HL-60 (cell line): ENCODE measurements around the gene KLHL13.

ENCODE experiments used
- DNase-seq, 2 experiments: peaks; one replicate each; pipeline ENCODE4 v3.0.0-alpha.2; 2010 to 2020; ENCODE audit warnings: low read depth in 1 of 2, low spot score in 1 of 2
- H3K27ac ChIP-seq: fragments of 250-450 bp; sonication (Bioruptor Pico); replicated peaks from 2 replicates; pipeline ENCODE4 v1.5.1; 2020; ENCODE audit warnings: mild to moderate bottlenecking, moderate library complexity
- H3K27me3 ChIP-seq: fragments of 250-450 bp; sonication (Bioruptor Pico); 2 replicates; pipeline ENCODE4 v1.5.1; 2021; ENCODE audit warnings: mild to moderate bottlenecking, moderate library complexity; ENCODE audit not compliant: insufficient read depth, poor library complexity, severe bottlenecking
- H3K4me3 ChIP-seq: replicated peaks from 2 replicates; pipeline ENCODE4 v1.5.1; 2011; ENCODE audit warnings: mild to moderate bottlenecking, control low read depth, low read length; ENCODE audit not compliant: insufficient read depth
- GABPA ChIP-seq: IDR thresholded peaks from 2 replicates; pipeline ENCODE4 v1.6.1; 2012; ENCODE audit warnings: low read depth
- POLR2AphosphoS5 ChIP-seq: IDR thresholded peaks from 2 replicates; pipeline ENCODE4 v1.6.1; 2012; ENCODE audit warnings: low read depth
- REST ChIP-seq: IDR thresholded peaks from 2 replicates; pipeline ENCODE4 v1.6.1; 2012; ENCODE audit warnings: low read depth; ENCODE audit not compliant: insufficient replicate concordance
- SPI1 ChIP-seq: IDR thresholded peaks from 2 replicates; pipeline ENCODE4 v1.6.1; 2012; ENCODE audit warnings: low read depth, mild to moderate bottlenecking, borderline replicate concordance
- TF ChIP-seq, protein P1 (sequence below): IDR thresholded peaks from one replicate; pipeline ENCODE4 v1.5.1; 2011; ENCODE audit warnings: low read length, control low read depth, inconsistent platforms; ENCODE audit not compliant: insufficient read depth

The KLHL13 gene

GRCh38 chrX:118000518-118000917, 116.1 kb downstream of the KLHL13 start:
- TF ChIP-seq POLR2AphosphoS5 (no peak), GABPA (no peak), REST (no peak)
- TF ChIP-seq, protein P1, sequence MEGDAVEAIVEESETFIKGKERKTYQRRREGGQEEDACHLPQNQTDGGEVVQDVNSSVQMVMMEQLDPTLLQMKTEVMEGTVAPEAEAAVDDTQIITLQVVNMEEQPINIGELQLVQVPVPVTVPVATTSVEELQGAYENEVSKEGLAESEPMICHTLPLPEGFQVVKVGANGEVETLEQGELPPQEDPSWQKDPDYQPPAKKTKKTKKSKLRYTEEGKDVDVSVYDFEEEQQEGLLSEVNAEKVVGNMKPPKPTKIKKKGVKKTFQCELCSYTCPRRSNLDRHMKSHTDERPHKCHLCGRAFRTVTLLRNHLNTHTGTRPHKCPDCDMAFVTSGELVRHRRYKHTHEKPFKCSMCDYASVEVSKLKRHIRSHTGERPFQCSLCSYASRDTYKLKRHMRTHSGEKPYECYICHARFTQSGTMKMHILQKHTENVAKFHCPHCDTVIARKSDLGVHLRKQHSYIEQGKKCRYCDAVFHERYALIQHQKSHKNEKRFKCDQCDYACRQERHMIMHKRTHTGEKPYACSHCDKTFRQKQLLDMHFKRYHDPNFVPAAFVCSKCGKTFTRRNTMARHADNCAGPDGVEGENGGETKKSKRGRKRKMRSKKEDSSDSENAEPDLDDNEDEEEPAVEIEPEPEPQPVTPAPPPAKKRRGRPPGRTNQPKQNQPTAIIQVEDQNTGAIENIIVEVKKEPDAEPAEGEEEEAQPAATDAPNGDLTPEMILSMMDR, result no peak
- no peak overlapping the region for H3K4me3 ChIP-seq
- DNase-seq, result no peak

DNA sequence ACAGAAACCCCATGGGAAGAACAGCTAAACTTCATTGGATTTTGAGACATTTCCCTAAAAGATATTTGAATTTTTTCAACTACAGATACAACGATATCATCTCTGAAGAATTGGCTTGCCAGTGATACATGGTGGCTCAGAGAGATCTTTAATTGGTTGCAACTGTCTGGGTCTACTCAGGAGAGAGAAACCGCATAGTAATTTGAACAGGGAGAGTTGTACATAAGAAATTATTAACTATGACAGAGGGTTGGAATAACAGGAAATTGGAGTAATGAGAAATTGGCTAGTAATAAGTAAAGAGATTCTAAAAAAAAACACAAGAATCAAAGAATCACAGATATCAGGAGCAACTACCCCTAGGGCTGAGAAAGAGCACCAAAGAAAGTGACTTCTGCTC, 118.4 kb downstream of the KLHL13 start:
- H3K4me3 ChIP-seq, result no peak overlapping the region
- no peak for DNase-seq
- no peak overlapping the region for H3K27ac ChIP-seq
- no peaks in the 10 kb centered on the region for H3K27me3 ChIP-seq
- TF ChIP-seq SPI1 (no peak), POLR2AphosphoS5 (no peak), GABPA (no peak)
- TF ChIP-seq, protein P1, result no peak

More at GRCh38 chrX:118000518-118000917, 116.1 kb downstream of the KLHL13 start:
- Histone ChIP-seq H3K27ac (no peak overlapping the region), H3K27me3 (no peaks in the 10 kb centered on the region)

- no peak for DNase-seq
- TF ChIP-seq, protein P1, result no peak
- no peak for TF ChIP-seq POLR2AphosphoS5
- H3K4me3 ChIP-seq, result no peak overlapping the region
- H3K27ac ChIP-seq, result no peak overlapping the region
- H3K27me3 ChIP-seq, result no peaks in the 10 kb centered on the region
These were observed 119.6 kb downstream of the KLHL13 start for GRCh38 chrX:117996918-117997480.

DNA sequence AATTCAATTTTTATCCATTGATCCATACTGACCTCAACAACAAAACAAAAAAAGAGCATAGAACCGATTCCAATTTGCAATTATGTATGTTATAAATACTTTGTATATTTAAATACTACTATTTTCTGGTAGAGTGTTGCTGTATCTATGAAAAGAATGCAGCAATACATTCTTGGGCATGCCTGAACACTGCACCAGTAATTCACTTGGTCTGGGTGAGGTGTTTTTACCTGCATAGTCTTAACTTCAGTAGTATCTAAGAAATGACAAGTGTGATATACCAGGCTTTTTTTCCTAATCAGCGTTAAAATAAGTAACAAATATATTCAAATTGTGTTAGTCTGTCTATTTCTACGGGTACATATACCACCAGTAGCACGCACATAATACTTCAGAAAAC, 120.2 kb downstream of the KLHL13 start:
- DNase-seq, result no peak
- Histone ChIP-seq H3K27ac (no peak overlapping the region), H3K4me3 (no peak overlapping the region), H3K27me3 (no peaks in the 10 kb centered on the region)
- TF ChIP-seq SPI1, result no peak
- no peak for TF ChIP-seq GABPA
- TF ChIP-seq, protein P1, result no peak
- no peak for TF ChIP-seq REST
- no peak for TF ChIP-seq POLR2AphosphoS5
